ENCODE results near the gene EIF2D. TPM values are rescaled to one million over a fixed set of nuclear protein-coding genes. Genes with fewer than 3 reads are reported as not detected.
A peak's percentile ranks its signal among the peaks of the same experiment; 100 is the strongest.

The EIF2D gene
- total RNA-seq, 1 donor from 2014 or later: 49.6 TPM

DNA sequence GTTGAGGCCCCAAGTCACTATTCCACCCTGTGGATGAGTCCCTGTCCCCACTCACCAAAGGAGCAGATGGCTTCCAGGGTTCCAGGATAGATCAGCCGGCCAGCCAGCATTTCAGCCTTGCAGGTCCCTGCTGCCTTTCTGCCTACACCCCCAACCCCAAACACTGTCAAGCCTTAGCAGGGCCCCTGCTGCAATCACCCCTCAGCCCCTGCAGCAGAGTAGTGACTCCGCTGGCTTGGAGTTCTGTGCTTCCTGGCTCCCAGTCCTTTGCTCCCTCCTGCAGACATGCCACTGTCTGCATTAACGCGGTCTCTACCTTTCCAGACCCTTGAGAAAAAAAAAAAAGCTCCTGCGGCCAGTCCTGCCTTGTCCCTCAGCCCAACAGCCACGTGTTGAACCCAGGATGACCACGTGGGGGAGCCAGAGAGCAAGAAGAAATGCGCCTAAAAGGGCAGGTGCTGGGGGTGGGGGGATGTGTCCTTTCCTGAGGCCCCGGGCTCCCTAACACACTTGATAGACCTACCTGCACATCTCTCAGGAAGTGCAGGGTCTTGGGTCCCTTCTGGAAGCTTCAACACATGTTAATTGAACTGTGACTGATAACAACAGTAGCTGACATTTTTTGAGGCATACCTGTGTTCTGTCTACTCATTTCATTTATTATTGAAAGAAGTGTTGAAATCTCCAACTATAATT, 67.6 kb downstream of the EIF2D start:
- TF ChIP-seq, protein P1, sequence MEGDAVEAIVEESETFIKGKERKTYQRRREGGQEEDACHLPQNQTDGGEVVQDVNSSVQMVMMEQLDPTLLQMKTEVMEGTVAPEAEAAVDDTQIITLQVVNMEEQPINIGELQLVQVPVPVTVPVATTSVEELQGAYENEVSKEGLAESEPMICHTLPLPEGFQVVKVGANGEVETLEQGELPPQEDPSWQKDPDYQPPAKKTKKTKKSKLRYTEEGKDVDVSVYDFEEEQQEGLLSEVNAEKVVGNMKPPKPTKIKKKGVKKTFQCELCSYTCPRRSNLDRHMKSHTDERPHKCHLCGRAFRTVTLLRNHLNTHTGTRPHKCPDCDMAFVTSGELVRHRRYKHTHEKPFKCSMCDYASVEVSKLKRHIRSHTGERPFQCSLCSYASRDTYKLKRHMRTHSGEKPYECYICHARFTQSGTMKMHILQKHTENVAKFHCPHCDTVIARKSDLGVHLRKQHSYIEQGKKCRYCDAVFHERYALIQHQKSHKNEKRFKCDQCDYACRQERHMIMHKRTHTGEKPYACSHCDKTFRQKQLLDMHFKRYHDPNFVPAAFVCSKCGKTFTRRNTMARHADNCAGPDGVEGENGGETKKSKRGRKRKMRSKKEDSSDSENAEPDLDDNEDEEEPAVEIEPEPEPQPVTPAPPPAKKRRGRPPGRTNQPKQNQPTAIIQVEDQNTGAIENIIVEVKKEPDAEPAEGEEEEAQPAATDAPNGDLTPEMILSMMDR (IDR thresholded peaks at IDR 0.05; ENCODE audit: unreplicated experiment): peak; percentile 91
- Mint-ChIP-seq H3K36me3 (no peaks in the 10 kb centered on the region), H3K27me3 (ENCODE audit: low read depth) (peaks cover 8% of the 10 kb centered on the region), H3K4me1 (peaks cover 3% of the 10 kb centered on the region), H3K9me3 (no peaks in the 10 kb centered on the region), H3K27ac (no peak overlapping the region), H3K4me3 (no peak overlapping the region)
- peak; percentile 60 to 87 for DNase-seq (ENCODE audit: low spot score in 2 of 2, unreplicated experiment in 2 of 2)

Other genes with a start within 250 kb of the EIF2D start
- gene IKBKE, start 142.0 kb downstream of the EIF2D start, total RNA-seq: 7.9 to 8.4 TPM (median 8.2 TPM) in 3 replicates
- 6.5 to 7.0 TPM (median 6.8 TPM) in 3 replicates for gene RASSF5, start 104.9 kb downstream of the EIF2D start, total RNA-seq
- 3.3 to 4.6 TPM (median 4.1 TPM) in 3 replicates for gene DYRK3, start 23.1 kb upstream of the EIF2D start, total RNA-seq
- 59.0 to 60.2 TPM (median 59.1 TPM) in 3 replicates for gene MAPKAPK2, start 72.4 kb upstream of the EIF2D start, total RNA-seq
- not detected in 3 replicates for gene IL19, start 158.3 kb upstream of the EIF2D start, total RNA-seq
- gene IL10, start 160.0 kb upstream of the EIF2D start, total RNA-seq: not detected in 3 replicates